Endothelial cell of umbilical vein (primary cell): ENCODE data around the gene HOXA9. TPM values are rescaled to one million over a fixed set of nuclear protein-coding genes. Genes with fewer than 3 reads are reported as not detected.
A peak's percentile ranks its signal among the peaks of the same experiment; 100 is the strongest.

Experiments used
- BruUV-seq: library from RNA; stranded (reverse); fragments of 400-500 nt; replicated peaks from 2 replicates; lab custom pipeline; 2021; lab: Mats Ljungman, UMichigan
- CTCF ChIA-PET: fragments of 300-600, 350-600 bp; sonication (Branson Sonifier 250); formaldehyde crosslinking; loops from one replicate; lab custom pipeline; 2021; ENCODE audit warnings: antibody characterized with exemption, inconsistent platforms; lab: Charles Lee
- POLR2A ChIA-PET: fragments of 300-600, 350-600 bp; sonication (Branson Sonifier 250); formaldehyde crosslinking; loops from one replicate; lab custom pipeline; 2021; ENCODE audit warnings: antibody characterized with exemption, inconsistent platforms; lab: Charles Lee
- DNase-seq: peaks from one replicate; pipeline ENCODE4 v3.0.0-alpha.2; 2011; ENCODE audit warnings: low read depth, low spot score
- FAIRE-seq: peaks from 2 replicates; lab custom pipeline; 2011; peaks lifted over from hg19 to GRCh38; lab: Jason Lieb, UNC
- H2AFZ ChIP-seq: 2 replicates; pipeline ENCODE4 v1.6.0; 2012; ENCODE audit warnings: low read depth, low read length, control low read depth, inconsistent platforms
- H3K27ac ChIP-seq: 2 replicates; pipeline ENCODE4 v1.5.1; 2011; ENCODE audit warnings: low read depth, mild to moderate bottlenecking, control low read depth, low read length, moderate library complexity; ENCODE audit not compliant: insufficient read depth
- H3K27me3 ChIP-seq, 2 experiments: 2 replicates each; pipeline versions ENCODE4 v1.6.0 to v1.6.1; 2011; ENCODE audit warnings: low read length in 2 of 2, mixed read lengths in 1 of 2; ENCODE audit not compliant: control insufficient read depth in 2 of 2, insufficient read depth in 2 of 2
- H3K36me3 ChIP-seq, 2 experiments: 2 replicates in 1 of 2; 3 replicates in 1 of 2; pipeline ENCODE4 v1.5.1; 2011; ENCODE audit warnings: low read length in 2 of 2, mild to moderate bottlenecking in 1 of 2, moderate library complexity in 1 of 2; ENCODE audit not compliant: control insufficient read depth in 2 of 2, insufficient read depth in 2 of 2; ENCODE audit errors: extremely low read depth in 1 of 2
- H3K4me1 ChIP-seq: 3 replicates; pipeline ENCODE4 v1.5.1; 2011; ENCODE audit warnings: mild to moderate bottlenecking, low read length; ENCODE audit not compliant: control insufficient read depth, insufficient read depth; ENCODE audit errors: extremely low read depth
- H3K4me2 ChIP-seq: 2 replicates; pipeline ENCODE4 v1.6.1; 2011; ENCODE audit warnings: low read length, control low read depth, mixed read lengths; ENCODE audit not compliant: insufficient read depth
- H3K4me3 ChIP-seq, 3 experiments: fragments of 200-600 bp in 1 of 3; sonication (generic), shearing (Covaris generic) in 1 of 3; replicated peaks in 1 of 3; 2 replicates each; pipeline ENCODE4 v1.5.1; 2011 to 2016; ENCODE audit warnings: control low read depth in 3 of 3, low read length in 3 of 3, mild to moderate bottlenecking in 2 of 3, inconsistent platforms in 1 of 3, low read depth in 1 of 3, moderate library complexity in 1 of 3; ENCODE audit not compliant: insufficient read depth in 1 of 3
- H3K79me2 ChIP-seq: 2 replicates; pipeline ENCODE4 v1.6.0; 2012; ENCODE audit warnings: low read length, inconsistent platforms; ENCODE audit not compliant: control insufficient read depth, insufficient read depth
- H3K9ac ChIP-seq: replicated peaks from 2 replicates; pipeline ENCODE3; 2011; ENCODE audit warnings: low read length, control low read depth; ENCODE audit not compliant: insufficient read depth; ENCODE audit errors: extremely low read depth
- H3K9me1 ChIP-seq: replicated peaks from 3 replicates; pipeline ENCODE4 v1.6.0; 2011; ENCODE audit warnings: mild to moderate bottlenecking, low read length; ENCODE audit not compliant: control insufficient read depth, insufficient read depth; ENCODE audit errors: extremely low read depth
- H3K9me3 ChIP-seq: replicated peaks from 2 replicates; pipeline ENCODE4 v1.5.1; 2012; ENCODE audit warnings: low read length, inconsistent platforms; ENCODE audit not compliant: control insufficient read depth, insufficient read depth
- H4K20me1 ChIP-seq: replicated peaks from 2 replicates; pipeline ENCODE3; 2011; ENCODE audit warnings: mild to moderate bottlenecking, low read length; ENCODE audit not compliant: control insufficient read depth, insufficient read depth; ENCODE audit errors: extremely low read depth
- EZH2 ChIP-seq: IDR thresholded peaks from 2 replicates; pipeline ENCODE4 v1.6.1; 2012; ENCODE audit warnings: borderline replicate concordance, low read depth, mild to moderate bottlenecking, moderate library complexity, low read length, inconsistent platforms; ENCODE audit not compliant: severe bottlenecking
- FOS ChIP-seq: IDR thresholded peaks from 2 replicates; pipeline ENCODE4 v1.6.1; 2011; ENCODE audit warnings: mild to moderate bottlenecking, low read length, moderate library complexity, borderline replicate concordance; ENCODE audit not compliant: insufficient read depth
- GATA2 ChIP-seq: IDR thresholded peaks from 2 replicates; pipeline ENCODE4 v1.7.0; 2011; ENCODE audit warnings: low read depth, mild to moderate bottlenecking, moderate library complexity, mixed read lengths, low read length; ENCODE audit not compliant: insufficient read length, insufficient read depth
- JUN ChIP-seq: IDR thresholded peaks from 2 replicates; pipeline ENCODE4 v1.6.1; 2011; ENCODE audit warnings: borderline replicate concordance, low read depth; ENCODE audit not compliant: insufficient read length, insufficient read depth
- MAX ChIP-seq: IDR thresholded peaks from 2 replicates; pipeline ENCODE4 v1.6.1; 2011; ENCODE audit not compliant: insufficient read depth, insufficient read length
- MYC ChIP-seq: IDR thresholded peaks from one replicate; pipeline ENCODE4 v1.6.1; 2011; ENCODE audit warnings: mild to moderate bottlenecking, low read depth, low read length
- POLR2AphosphoS5 ChIP-seq: IDR thresholded peaks from 2 replicates; pipeline ENCODE4 v1.6.1; 2012; ENCODE audit warnings: low read depth, mild to moderate bottlenecking, control low read depth, low read length, moderate library complexity; ENCODE audit not compliant: insufficient read depth
- dilution Hi-C: fragments of 300-500 bp; cut with MboI; formaldehyde crosslinking; loops from one replicate; pipeline ENCODE4 v1.15.0; 2019; ENCODE audit warnings: low sequenced_read_pairs; ENCODE audit not compliant: extremely low pct_ligation_motif_present
- intact Hi-C: fragments of 100-400 bp; cut with micrococcal nuclease; formaldehyde crosslinking; loops from one replicate; pipeline ENCODE4 v1.10.0; 2022
- polyA plus RNA-seq, 4 experiments: library from polyadenylated mRNA; depleted of rRNA in 3 of 4; stranded (reverse) in 3 of 4; unstranded in 1 of 4; fragments of >200 nt; gene quantifications; 2 replicates each; pipeline versions ENCODE4 v1.2.1 to v1.2.3, GENCODE V29; 2011 to 2012; ENCODE audit warnings: missing spikeins in 1 of 4
- total RNA-seq: library from RNA; stranded (reverse); gene quantifications from 2 replicates; pipeline ENCODE4 v1.2.3, GENCODE V29; 2021

HOXA9 gene
- total and polyA plus RNA-seq, 2 donors (not counting 3 experiments of a cell fraction or from before 2014, with no cell fraction given), result 47.2 to 61.6 TPM

- Histone ChIP-seq H4K20me1 (no peaks in the 10 kb centered on the region), H3K27me3 (no peaks in the 10 kb centered on the region), H3K4me3 (peak overlapping the region in 2 of 3 experiments; percentile 23 to 50), H3K27ac (peak overlapping the region; percentile 64), H3K9me1 (no peaks in the 10 kb centered on the region), H3K9me3 (no peaks in the 10 kb centered on the region), H3K79me2 (peaks cover 97% of the 10 kb centered on the region), H3K4me2 (peak overlapping the region; percentile 76), H3K4me1 (peaks cover 73% of the 10 kb centered on the region), H3K9ac (peak overlapping the region; percentile 47), H2AFZ (no peak overlapping the region), H3K36me3 (peaks cover 0 to 19% of the 10 kb centered on the region in 2 experiments)
- dilution Hi-C loops (no loop called here), intact Hi-C loops (no loop called here)
- no peak for DNase-seq
- FAIRE-seq, result peak; percentile 42
- POLR2A ChIA-PET, result interaction anchor here (0.6 to 1.6 kb wide), 2 partner anchors 15 to 237 kb away, joined by 4 read pairs; no protein-coding TSS in a partner anchor
- CTCF ChIA-PET, result interaction anchor here (0.7 to 7.0 kb wide), 17 partner anchors 10 to 776 kb away, joined by 3 to 72 read pairs (median 5); partner anchors contain the start of gene HOXA7
- no peak for TF ChIP-seq EZH2
- no peak for TF ChIP-seq MAX
- BruUV-seq, result no TSS peak
Observed at GRCh38 chr7:27145165-27145913, 20.0 kb downstream of the HOXA9 start.

GRCh38 chr7:27144781-27145164, 20.6 kb downstream of the HOXA9 start:
- Histone ChIP-seq H4K20me1 (no peaks in the 10 kb centered on the region), H3K4me3 (peak overlapping the region in 1 of 3 experiments; percentile 23), H3K4me1 (peaks cover 73% of the 10 kb centered on the region), H3K79me2 (peaks cover 97% of the 10 kb centered on the region), H2AFZ (no peak overlapping the region), H3K9ac (peak overlapping the region; percentile 47), H3K4me2 (peak overlapping the region; percentile 76), H3K36me3 (peaks cover 0 to 19% of the 10 kb centered on the region in 2 experiments), H3K27me3 (no peaks in the 10 kb centered on the region), H3K9me1 (no peaks in the 10 kb centered on the region), H3K27ac (peak overlapping the region; percentile 64), H3K9me3 (no peaks in the 10 kb centered on the region)
- no peak for TF ChIP-seq MYC
- TF ChIP-seq GATA2, result no peak
- no peak for TF ChIP-seq POLR2AphosphoS5
- TF ChIP-seq JUN, result no peak
- no peak for TF ChIP-seq MAX
- no peak for TF ChIP-seq FOS
- no peak for FAIRE-seq
- CTCF ChIA-PET, result interaction anchor here (0.7 to 7.0 kb wide), 21 partner anchors 8 to 775 kb away, joined by 3 to 72 read pairs (median 8); partner anchors contain the start of genes HOXA3 and HOXA7
- POLR2A ChIA-PET, result interaction anchor here (1.3 to 1.6 kb wide), 2 partner anchors 16 to 21 kb away, joined by 3 to 4 read pairs; partner anchors contain the start of gene HOXA9
- BruUV-seq, result no TSS peak
- DNase-seq, result no peak
- dilution Hi-C loops (no loop called here), intact Hi-C loops (loop anchor here (1.0 to 5.0 kb wide), 3 partner anchors 21 to 692 kb away; partner anchors contain the start of gene HOXA9)
